HG02571 (cell line): Measurements from ENCODE around the gene CDR2L.
A peak's percentile ranks its signal among the peaks of the same experiment; 100 is the strongest.
"Not testable (repeated sequence)": the region's sequence is repeated elsewhere in the genome, so short reads cannot be mapped to it uniquely, and the experiment has no call there.

Source experiments
- ATAC-seq: cut with Tn5 transposase; IDR thresholded peaks from one replicate; pipeline ENCODE4 v1.9.1; 2021; ENCODE audit warnings: mild to moderate bottlenecking, moderate library complexity; ENCODE audit not compliant: unreplicated experiment

CDR2L gene

GRCh38 chr17:75009139-75009724, 21.8 kb downstream of the CDR2L start:
- no peak for ATAC-seq

GRCh38 chr17:75010683-75011400, 23.4 kb downstream of the CDR2L start:
- ATAC-seq, result no peak

GRCh38 chr17:75011401-75012095, 24.1 kb downstream of the CDR2L start:
- ATAC-seq, result no peak

- no peak for ATAC-seq
Measured at GRCh38 chr17:75012096-75012345, 24.6 kb downstream of the CDR2L start.

DNA sequence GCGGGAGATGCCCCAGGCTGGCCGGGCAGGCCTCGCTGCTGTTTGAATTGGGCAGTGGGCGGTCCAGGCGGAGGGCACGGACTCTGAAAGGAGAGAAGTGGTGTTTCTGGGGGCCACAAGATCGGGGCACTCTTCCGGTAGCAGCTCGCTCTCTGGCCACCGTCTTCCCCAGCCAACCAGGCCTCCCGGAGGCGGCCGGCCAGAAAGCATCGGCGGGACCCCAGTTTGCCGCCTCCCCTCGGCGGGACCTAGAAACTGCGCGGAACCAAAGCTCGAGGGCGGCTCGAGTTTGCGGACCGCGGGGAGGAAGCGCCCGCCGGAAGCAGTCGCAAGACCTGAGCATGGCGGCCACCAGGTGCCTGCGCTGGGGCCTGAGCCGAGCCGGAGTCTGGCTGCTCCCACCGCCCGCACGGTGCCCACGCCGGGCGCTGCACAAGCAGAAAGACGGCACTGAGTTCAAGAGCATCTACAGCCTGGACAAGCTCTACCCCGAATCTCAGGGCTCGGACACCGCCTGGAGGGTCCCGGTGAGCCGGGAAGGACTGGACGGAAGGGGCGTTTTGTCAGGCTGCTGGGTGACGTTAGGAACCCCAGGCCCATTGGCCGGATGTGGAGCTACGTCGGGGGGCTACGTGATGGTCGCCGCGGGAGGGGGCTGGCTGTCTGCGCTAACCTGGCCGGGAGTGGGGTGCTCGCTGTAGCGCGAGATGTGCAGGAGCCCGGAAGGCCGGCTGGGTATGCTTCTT, 25.1 kb downstream of the CDR2L start, which contains the start of gene MRPL58:
Gene MRPL58, plus strand, starts transcription at position 325 of the 746 bp plus-strand sequence. Its CDS starts 17 bp downstream, at position 342.
- ATAC-seq, result peak; percentile 81

DNA sequence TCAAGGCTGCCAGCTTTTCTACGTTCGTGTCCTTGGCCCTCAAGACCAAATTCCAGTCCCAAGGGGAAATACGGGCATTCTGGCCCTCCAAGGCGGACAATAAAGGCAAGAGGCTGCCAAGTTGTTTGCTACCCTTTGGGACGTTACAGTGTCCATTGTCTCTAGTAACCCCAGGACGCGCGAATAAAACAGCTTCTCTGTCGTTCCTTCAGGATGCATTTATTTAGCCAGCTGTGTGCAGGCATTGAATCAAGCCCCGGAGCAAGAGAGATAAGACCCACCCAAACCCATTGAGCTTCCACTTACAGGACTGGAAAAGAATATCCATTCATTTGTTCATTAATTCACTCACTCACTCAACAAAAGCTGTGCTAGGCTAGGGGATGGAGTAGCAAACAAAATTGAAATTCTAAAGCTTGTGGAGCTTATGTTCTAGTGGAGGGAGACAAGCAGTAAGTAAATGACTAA, 25.7 kb downstream of the CDR2L start:
- no peak for ATAC-seq

DNA sequence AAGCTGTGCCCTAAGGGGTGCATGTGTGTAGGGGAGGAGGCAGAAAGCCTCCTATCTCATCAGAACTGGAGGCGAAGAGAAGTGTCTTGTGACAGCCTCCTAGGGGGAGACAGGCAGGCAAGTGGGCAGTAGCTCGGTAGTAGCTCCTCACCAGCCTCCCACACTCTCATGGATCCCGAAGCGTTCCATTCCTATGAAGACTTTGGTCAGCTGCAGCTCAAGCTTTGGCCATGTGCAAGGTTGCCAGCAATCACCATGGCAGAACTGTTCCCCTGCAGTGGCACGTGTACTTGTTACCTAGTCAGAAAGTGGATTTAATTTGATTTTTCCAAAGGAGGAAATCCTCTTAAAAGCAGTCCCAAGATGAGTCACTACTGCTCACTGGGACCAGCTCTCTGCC, 31.7 kb downstream of the CDR2L start:
- no peak for ATAC-seq

DNA sequence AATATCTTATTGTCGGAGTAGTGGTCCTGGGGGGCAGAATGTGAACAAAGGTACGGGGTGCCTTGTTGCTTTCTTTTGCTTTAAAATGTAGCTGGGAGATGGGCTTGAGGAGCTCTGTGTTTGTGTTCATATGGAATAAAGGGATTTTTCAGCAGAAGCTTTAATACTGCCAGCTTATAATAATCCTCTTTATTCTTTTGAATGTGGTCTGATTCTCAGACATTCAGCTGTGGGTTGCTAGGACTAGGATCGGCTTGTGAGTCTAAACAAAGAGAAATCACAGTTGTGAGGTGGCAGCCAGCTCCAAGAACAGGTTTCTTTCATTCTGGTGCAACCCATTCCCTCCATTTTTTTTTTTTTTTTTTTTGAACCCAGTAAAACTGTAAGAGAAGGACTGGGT, 32.3 kb downstream of the CDR2L start:
- no peak for ATAC-seq

- ATAC-seq, result no peak
Measured at GRCh38 chr17:75020331-75021110, 33.1 kb downstream of the CDR2L start.

DNA sequence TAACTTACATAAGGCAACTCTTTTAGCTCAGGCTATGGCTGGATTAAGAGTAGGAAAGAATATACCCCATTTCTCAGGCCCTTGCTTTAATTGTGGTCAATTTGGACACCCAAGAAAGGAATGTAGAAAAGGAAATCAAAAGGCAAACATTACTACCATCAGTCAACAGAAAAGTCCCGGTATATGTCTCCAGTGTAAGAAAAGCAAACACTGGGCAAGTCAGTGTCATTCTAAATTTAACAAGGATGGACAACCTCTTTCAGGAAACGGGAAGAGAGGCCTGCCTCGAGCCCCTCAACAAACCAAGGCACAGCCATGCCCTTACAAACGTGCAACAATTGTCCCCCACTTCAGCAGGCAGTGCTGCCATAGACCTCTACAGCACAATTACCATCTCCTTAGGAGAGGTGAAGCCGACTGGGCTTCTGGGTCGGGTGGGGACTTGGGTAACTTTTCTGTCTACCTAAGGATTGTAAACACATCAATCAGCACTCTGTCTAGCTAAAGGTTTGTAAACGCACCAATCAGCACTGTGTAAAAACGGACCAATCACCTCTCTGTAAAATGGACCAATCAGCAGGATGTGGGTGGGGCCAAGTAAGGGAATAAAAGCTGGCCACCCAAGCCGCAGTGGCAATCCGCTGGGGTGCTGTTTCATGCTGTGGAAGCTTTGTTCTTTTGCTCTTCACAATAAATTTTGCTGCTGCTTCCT, 37.4 kb downstream of the CDR2L start:
- ATAC-seq, result no peak

GRCh38 chr17:75025398-75025734, 37.9 kb downstream of the CDR2L start:
- ATAC-seq, result not testable (repeated sequence)

DNA sequence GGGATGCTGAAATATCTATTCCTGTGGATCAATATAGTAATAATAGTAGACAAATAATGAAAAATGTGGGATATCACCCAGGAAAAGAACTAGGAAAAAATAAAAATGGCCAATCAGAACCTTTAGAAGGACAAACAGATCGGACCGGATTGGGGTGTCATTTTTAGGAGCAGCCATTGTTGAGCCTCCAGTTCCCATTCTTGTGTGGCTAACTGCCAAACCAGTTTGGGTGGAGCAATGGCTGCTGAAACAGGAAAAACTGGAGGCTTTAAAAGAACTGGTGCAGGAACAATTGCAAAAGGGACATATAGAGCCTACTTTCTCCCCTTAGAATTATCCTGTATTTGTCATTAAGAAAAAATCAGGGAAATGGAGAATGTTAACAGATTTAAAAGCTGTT, 39.2 kb downstream of the CDR2L start:
- not testable (repeated sequence) for ATAC-seq

DNA sequence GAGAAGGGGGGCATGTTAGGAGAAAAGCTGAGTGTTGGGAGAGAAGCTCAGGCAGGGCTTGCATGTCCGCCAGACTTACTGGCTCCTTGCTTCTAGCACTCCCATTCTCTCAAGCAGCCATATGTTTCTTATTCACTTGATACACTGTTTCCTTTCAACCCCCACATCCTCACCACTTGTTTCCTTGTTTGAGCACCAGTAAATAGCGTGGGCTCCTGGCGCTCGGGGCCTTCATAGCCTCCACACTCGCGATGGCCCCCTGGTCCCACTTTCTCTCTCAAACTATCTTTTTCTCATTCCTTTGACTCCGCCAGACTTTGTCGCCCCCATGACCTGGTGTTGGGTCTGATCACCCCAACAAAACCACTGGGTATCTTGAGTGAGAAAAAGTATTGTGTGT, 42.7 kb downstream of the CDR2L start:
- ATAC-seq, result no peak

DNA sequence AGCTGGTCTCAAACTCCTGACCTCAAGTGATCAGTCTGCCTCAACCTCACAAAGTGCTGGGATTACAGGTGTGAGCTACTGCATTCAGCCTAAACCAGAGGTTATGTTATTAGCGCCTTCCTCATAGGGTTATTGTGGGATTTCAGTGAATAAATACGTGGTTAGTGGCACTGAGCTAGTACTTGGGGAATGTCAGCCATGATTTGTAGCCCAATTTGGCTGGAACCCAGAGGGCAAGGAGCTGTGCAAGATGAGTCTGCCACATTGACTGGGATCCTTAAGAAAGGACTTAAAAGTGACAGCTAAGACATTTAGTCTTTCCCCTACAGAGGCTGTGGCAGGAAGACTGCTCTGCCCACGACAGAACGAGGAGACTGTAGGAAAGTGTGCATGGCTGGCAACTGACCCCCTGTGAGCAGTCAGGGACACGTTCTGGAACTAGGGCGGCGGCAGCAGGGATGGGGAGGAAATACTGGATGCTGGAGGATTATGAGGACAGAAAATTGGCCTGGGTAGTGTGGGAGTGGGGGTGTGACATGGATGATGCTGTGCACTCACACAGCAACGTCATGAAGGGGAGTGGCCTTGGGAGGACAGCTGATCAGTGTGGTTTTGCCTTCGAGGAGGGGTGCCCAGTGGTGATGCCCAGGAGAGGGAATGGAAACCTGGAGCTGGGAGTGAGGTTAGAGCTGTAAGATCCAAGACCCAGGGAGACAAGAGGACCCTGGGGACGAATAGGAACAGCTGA, 44.7 kb downstream of the CDR2L start:
- no peak for ATAC-seq

- no peak for ATAC-seq
Measured at GRCh38 chr17:75032720-75033280, 45.4 kb downstream of the CDR2L start.

DNA sequence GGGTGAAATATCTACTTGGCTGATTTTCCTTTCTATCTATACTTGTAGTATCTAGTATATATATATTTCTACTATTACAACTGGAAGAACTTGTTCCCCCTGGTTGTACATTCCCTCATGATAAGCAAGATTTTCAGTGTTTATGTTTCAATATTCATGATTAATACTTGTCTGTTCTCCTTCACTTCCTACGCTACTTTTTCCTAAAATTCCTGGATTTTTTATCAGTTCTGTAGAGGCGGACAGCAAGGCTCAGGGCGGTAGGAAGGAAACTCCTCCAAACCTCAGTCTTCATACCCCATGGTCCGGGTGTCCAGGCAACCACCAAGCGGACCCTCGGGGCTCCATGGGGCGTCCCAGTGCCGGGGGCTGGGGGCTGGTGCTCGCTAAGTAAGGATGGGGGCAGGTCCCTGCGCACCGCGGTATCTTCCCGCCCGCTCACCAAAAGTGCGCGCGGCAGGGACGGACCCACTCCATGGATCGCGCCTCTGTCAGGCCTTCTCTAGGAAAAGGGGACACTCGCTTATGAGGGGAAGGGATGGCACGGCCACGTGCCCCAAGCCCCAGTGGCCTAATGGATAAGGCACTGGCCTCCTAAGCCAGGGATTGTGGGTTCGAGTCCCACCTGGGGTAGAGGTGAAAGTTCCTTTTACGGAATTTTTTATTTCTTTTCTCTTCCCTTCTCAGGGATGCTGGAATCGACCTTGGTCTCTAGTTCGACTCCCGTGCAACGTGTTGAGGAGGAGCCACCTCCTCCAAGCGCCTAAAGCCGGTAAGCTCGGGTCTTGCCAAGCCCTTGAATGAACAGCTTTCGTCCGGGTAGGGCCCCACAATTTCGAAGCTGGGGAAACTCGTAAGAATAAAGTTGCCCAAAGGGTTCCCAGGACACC, 46.2 kb downstream of the CDR2L start:
- ATAC-seq, result peak; percentile 36

DNA sequence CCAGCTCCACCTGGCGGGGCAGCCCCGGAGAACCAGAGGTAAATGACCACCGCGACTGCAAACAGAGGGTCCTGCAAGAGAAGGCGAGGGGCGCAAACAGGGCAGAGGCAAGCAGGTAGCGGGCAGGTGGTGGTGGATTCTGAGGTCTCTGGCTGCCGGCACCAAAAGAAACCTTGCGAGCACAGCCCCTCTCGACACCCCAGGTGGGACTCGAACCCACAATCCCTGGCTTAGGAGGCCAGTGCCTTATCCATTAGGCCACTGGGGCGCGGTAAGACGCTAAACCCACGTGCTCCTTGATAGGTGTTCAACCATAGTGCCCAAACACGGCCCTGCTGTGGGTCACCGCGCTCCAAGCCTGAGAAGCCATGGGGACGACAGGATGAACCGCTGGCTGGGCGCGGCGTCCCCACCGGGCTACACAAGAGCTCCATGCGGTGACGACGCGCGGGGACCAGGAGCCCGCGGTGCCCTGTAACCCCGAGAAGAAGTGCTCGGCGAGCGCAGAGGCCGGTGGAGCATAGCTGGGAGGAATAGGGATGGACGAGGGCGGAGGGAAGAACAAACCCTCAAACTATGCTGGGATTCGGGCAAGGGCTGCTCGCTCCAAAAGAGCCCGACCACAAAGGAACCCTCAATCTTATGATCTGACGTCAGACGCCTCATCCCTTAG, 46.9 kb downstream of the CDR2L start:
- ATAC-seq, result peak; percentile 39
